Activated CD8-positive, alpha-beta memory T cell treated with anti-CD3 and anti-CD28 coated beads, Interleukin-2, amount 50 U/mL, for 24 hours (primary cell): ENCODE measurements around the gene GRIK1.

ENCODE experiments used
- DNase-seq: peaks from one replicate; pipeline ENCODE4 v3.0.0-alpha.2; 2020; ENCODE audit errors: extremely low read depth

The GRIK1 gene

DNA sequence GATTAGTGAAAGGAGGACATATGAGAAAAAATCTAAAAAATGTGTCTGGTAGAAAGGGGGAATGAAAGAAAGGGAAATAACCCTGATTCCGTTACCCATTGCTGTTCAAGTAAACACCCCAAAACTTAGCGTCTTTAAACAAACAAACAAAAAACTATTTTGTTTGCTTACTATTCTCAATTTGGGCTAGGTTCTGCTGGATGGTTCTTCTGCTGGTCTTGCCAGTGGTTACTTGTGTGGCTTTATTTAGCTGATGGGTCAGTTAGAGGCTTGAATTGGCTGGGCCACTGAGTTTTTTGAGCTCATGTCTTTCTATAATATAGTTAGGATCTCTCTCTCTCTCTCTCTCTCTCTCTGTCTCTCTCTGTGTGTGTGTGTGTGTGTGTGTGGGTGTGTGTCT lies 112.1 kb downstream of the GRIK1 start:
- no peak for DNase-seq

DNA sequence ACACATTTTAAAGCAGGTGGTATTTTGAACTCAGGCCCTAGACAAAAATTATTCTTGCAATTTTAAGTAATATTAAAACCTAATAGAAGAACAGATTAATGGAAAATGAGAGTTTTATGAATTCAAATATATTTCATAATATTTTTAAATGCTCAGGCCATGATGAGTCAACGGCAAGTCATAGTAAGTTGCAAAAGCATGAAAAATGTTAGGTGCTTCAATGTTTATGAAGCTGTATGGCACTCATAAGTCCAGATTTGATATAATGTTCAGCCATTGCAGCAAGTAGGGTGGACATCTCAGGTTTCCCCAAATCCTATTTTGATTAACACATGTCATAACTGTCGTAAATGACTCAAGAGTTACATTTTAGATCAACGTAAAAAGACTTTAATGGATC lies 112.6 kb downstream of the GRIK1 start:
- no peak for DNase-seq

DNA sequence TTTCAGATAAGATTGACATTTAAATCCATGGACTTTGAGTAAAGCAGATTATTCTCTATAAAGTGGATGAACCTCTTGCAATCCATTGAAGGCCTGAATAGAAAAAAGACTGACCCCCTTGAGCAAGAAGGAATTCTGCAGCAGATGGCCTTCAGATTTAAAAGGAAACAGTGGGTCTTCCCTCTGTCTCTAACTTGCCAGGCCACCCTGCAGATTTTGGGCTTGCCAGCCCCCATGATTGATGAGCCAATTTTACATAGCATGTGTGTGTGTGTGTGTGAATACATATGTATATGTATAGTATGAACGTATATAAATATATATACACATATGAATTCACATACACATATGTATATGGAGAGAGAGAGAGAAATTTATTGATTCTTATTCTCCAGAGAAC lies 113.4 kb downstream of the GRIK1 start:
- no peak for DNase-seq

DNA sequence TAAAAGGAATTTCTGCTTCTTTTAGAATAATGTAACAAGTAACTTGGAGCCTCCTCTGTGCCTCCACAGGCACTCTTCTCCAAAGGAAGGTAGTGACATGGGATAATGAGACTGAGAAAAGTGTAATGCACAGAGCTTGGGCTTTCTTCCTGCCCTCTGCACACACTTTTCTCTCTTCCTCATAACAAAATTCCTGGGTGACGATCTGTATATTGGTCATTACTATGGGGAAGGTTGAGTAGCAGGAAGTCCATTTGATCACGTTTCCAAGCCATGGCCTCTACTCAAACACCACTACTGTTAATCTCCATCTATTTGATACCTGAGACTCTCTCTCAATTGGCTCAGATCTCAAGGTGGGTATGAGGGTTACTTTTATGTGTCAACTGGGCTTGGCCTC lies 113.9 kb downstream of the GRIK1 start:
- no peak for DNase-seq

DNA sequence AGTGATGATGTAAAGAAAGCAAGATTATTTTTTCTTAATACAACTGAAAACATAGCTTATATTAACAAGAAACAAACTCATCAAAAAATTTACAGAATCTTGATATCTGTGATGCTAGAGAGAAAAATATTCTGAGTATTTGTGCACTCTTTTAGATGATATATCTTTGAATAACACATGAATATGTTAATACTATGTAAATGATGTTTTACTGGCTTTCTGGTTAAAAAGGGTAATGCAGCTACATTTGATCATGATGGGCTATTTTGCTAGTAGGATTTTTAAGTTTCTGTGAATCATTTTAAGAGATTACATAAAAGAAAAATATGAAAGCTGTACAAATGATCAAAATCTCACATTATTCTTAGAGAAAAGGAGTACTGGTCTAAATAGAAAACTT lies 114.5 kb downstream of the GRIK1 start:
- DNase-seq: no peak

DNA sequence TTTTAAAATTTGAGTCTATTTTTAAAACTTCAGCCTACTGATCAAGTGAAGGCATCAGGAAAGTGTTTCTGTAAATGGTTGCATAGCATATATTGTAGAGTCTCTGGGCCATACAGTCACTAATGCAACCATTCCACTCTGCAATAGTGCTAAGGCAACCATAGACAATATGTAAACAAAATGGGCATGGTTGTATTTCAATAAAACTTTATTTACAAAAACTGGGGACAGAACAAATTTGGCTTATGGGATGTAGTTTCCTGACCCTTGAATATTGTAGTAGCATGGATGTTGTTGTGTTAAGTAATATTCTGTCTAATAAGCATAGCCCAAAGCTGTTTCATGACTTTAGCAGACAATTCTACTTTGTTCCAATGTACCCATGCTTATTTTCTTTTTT lies 117.7 kb downstream of the GRIK1 start:
- DNase-seq: no peak

DNA sequence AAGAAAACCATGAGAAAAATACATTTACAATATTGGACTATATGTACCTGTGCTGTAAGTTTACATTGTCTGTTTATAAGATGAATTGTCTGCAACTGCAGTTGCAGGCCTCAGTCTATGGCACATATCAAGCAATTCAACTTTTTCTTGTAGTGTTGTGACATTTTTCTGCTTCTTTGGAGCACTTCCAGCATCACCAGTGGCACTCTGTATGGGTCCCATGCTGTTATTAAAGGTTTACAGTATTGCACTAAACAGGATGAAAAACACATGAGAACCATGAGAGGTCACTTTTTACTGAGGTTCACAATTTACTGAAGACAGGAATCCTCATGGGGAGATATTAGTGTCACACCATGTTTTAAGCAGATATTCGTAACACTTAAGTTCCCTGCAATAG lies 118.6 kb downstream of the GRIK1 start:
- no peak for DNase-seq

DNA sequence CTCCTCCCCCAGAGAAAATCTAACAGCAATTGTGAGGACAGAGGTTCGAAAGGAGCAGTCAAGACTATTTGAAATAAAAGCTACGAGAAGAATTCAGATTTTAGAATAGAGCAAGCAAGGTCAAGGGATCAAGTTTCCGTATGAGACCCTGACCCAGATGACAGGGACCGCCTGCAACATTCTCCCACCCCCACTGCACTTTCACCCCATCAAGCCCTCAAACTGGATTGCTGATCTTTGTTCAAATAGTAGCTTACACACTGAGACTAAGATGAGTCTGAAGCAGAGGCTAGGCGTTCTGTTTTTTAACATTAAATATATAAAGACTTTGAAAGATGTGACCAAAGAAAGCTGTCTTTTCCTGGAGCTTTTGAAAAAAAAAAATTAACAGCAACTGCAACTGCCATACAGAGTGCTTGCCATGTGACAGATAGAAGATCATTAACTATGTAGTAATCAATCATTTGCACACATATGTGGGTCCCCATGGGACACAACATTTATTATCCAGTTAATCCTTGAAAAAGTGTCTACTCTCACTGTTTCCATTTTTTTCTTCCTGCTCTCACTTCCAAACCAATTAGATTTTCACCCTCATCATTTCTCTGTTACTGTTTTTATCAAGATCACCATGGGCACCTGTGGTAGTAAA lies 120.0 kb downstream of the GRIK1 start:
- DNase-seq: no peak

DNA sequence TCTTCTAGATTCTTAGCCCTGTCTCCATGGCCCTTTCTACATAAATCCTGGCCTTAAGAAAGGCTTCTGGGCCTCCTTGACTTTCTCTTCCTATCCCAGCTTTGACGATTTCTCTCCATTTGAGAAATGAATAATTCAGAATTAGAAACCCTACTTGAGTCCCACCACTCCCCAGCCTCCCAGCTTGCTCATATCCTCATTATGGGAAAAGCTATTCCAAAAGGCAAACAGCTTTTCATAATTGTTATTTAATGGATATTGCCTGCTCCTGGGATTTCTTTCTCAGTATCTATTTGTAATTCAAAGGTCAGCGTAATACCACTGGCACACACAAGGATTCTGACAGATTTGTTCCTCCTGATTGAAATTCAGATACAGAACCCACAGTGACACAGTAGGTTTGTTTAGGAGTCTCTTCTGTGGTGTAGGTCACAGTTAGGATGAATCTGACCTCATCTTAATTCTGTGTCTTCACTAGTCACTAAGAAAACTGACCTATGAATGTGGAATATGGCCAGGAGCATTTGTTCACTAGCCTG lies 121.3 kb downstream of the GRIK1 start:
- DNase-seq: no peak

DNA sequence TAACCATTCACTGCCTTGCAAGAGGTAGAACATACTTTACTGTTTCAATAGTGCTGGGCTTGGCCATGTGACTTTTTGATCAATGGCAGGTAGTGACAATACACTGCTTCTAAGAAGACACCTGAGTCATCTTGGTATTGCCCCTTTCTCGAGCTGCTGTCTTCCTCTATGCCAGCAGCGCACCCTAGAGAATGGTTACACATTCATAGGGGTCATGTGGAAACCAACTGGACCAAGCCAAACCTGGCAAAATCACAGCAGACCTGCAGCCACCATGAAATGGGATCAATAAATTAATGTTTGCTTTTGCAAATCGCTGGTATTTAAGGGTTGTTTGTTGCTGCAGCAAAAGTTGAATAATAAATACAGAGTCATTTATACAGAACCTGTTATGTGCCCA lies 122.3 kb downstream of the GRIK1 start:
- no peak for DNase-seq

DNA sequence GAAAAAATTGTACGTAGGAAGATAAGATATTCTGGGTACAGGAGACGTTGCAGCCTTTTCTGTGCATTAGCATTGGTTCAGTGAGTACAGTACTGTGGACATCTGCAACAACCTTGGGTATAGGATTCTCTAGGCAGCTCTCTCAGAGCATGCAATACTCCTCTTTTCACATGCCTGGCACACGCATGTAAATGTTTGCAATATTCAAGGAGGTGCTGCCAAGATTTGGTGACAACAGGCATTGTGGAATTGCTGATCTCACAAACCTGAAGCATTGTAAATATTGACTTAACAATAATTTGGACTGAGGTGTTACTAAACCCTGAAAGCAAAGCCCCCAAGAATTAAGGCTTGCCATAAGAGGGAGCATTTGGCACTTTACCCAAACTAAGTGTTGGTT lies 126.8 kb downstream of the GRIK1 start:
- DNase-seq: no peak

DNA sequence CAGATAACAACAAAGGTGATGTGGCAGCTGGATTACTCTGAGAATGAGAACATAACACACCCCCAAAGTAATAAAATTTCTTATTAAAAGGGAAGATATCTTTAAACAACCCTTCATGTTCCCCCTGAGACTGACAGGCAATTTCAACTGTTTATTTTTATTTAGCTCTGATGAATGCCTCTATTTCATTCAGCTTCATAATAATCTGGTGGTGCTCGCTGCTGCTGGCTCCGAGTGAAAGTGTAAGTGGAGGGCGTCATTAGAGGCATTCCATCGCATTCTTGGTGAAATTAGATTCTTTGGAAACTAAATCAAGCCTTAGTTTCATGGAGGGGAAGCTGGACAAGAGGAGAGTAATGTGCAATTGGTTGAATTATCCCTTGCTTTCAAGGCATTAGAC lies 128.9 kb downstream of the GRIK1 start:
- no peak for DNase-seq

DNA sequence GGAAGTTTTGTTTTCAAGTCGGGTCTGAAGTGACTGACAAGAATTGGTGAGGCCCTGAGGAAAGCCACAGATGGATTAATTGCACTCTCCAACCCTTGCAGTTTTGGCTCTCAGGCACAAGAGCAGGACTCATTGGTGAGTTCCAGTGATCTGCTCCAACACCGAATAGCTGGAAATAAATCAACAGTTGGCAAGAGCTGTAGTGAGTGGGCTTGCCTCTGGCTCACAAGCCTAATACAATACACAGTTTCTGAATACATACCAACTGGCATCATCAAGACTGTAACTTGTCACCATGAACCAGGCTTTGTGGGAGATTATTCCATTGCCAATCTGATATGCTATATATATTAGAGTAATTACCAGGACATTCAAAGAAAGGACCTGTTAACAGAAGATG lies 131.6 kb downstream of the GRIK1 start:
- DNase-seq: no peak

DNA sequence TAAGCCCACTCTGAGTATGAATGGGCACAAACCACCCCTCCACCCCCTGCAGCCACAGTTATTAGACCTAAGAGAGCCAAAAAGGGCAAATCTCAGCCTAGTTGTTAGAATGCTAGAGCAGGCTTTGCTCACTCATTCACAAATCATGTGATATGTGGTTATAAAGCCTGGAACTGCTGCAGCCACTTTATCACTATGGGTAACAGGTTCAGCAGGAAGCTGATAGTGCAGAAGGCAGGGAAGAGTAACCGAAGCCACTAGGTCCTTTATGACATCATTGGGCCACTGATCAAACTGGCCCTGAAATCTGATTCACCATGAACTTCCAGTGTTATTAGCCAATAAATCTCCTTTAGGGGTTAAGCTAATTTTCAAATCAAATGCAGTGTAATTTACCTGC lies 134.7 kb downstream of the GRIK1 start:
- no peak for DNase-seq

DNA sequence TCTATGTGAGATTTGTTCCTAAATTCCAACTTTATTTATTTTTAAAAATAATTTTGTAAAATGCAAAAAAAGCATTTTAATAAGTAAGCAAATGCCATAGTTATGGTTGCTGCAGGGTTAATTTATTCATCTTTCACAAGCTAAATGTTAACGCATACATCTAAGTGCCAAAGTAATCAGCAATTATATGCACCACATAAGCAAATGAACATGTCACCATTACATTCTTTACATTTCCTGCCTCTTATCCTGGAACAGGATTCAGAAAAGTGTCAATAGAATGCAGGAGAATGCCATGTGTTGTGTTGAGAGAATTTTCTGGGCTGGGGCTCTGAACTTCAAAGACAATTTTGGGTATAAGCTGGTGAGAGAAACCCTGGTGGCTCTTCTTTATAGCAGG lies 136.6 kb downstream of the GRIK1 start:
- DNase-seq: no peak

DNA sequence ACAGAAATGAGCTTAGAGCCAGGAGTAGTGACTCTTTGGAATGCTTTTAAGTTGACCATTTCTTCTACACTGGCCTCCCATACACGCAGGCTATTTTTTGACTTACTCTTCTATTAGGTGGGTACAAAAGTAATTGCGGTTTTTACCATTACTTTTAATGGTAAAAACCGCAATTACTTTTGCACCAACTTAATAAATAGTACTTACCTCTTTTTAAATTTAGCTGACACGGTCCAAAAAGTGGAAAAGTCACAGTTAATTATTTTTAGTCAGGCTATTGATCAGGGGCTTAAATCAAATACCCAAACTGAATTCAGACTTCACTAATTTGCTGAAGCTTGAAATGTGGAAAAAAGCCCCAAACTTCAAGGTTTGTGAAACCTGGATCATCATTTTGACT lies 138.7 kb downstream of the GRIK1 start:
- no peak for DNase-seq

DNA sequence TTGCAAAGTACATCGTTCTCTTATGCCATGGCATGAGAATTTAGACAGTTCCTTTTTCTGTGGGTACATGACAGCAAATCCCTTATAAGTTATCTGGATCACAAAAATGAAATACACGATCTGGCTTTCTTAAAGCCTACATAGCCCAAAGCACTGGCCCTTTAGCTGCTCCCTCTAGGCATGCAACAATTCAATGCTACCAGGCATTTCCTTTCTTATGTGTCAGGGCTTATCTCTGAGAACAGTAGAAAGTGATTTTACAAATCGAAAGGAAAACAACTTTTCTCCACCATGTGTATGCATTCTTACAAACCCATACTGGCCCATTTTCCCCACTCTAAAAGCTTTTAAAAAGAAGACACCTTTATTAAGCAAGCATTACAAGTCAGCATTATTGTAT lies 139.7 kb downstream of the GRIK1 start:
- no peak for DNase-seq

DNA sequence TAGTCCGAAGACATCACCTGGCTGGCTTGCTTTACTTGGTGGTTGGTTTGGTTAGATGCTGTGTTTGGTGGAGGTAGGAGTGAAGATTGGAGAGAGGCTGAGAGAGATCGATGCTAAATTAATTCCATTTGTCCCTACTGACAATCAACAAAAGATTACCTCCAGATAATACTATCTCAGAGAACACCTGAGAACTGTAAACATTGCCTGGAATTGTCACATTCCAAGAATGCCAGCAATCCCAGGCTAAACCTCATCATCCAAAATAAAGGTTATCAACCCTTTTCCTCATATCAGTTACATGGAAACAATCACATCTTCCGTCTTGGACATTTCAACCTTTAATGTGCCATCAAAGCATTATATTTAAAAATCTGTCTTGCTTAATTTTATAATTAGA lies 141.0 kb downstream of the GRIK1 start:
- DNase-seq: no peak

DNA sequence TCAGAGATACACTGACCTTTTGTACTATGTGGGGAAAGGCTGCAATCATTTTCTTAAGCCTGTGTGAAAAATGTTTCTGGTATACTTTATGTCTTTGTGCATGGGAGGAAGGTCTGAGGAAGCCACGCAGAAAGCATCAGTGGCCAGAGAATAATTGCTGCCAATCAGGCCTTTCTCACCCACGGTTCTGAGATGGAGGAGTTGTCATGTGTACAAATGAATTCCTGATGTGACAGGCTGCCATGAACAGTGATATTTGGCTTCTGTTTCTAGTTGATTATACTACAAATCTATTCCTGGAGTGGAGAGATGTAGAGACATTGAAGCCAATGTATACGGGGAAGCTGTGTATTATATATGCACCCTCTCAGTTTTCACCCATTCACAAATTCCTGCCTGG lies 142.6 kb downstream of the GRIK1 start:
- DNase-seq: no peak

DNA sequence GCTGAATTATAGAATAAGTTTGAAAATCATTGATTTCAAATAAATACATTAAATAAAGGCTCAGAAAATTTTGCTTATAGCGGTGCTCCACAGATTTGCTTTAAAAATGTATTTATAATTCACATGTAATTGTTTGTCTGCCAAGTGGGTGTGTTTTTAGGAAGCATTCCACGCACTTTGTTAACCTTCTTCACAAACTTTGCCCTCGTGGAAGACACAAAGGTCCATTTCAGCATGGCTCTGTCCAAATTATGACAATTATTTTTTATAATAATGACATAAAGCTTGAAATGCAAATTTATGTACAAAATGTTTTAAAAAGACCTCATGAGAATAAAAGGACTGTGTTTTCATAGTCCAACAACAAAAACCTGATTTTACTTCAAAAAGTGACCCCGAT lies 146.1 kb downstream of the GRIK1 start:
- DNase-seq: no peak

DNA sequence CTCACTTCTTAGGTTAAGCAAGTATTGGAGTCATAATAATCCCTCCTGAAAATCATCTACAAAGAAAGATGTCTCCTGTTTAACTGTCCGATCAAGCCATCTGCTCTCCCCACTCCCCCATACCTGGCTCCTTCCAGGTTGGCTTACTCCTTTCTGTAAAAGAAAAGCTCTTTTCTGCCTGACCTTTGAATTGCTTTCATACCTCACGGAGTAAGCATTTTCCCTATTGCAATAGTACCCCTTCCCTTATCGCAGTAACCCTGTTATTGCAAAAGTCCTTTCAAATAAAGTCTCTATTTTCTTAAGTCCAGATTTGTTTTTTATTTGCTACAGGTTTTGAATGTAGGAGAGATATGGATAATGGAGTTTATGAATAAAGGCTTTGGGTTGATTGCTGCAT lies 150.4 kb downstream of the GRIK1 start:
- DNase-seq: no peak

DNA sequence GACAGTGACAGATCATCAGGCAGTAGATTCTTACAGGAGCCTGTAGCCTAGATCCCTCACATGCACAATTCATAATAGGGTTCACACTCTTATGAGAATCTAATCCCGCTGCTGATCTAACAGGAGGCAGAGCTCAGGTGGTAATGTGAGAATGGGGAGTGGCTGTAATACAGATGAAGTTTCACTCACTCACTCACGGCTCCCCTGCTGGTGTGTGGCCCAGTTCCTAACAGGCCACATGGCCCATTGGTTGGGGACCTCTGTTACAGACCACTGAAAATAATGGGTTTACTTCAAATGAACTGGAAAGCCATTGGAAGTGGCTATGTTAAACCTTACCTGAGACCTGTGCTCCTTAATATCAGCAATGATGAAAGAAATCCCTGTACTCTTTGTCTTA lies 151.0 kb downstream of the GRIK1 start:
- DNase-seq: no peak

DNA sequence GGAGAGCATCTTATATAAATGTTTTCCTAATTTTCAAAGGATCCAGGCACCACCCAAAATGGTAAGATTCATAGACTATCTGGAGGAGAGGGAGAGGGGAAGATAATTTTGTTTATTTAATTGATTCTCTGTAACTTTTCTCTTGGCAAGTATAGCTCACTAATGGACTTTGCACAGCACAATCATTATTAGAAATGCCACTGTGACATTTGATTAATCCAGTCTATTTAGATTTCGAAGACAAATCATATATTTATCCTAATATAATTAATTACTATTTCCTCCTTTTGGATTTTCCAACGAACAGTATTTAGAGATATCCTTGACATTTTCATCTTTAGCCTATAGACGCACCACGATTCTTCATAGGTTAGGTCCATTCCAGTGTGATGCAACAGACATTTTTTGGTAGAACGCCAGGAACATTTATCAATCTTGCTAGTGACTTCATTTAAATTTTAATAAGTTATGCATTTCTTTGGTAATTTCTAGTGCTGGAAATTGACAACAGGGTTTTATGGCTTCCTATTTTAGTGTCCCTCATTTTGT lies 152.4 kb downstream of the GRIK1 start:
- no peak for DNase-seq
